HepG2 (cell line): ENCODE results near the gene RBM27. TPM values are rescaled to one million over a fixed set of nuclear protein-coding genes. Genes with fewer than 3 reads are reported as not detected.

Experiments used
- ATAC-seq: fragments of 200-7000 bp; cut with Tn5 transposase; 3 replicates; pipeline ENCODE4 v1.9.1; 2020; ENCODE audit warnings: mild to moderate bottlenecking, moderate library complexity
- BruUV-seq: library from RNA; stranded (reverse); fragments of 400-500 nt; replicated peaks from 2 replicates; lab custom pipeline; 2021; lab: Mats Ljungman, UMichigan
- CTCF ChIA-PET: fragments of 300-600 bp; formaldehyde crosslinking; extraction: SDS; loops from one replicate; lab custom pipeline; 2021; ENCODE audit warnings: low total read pairs, inconsistent platforms, low intra/inter-chr PET ratio; lab: Yijun Ruan, JAX
- POLR2A ChIA-PET: fragments of 350-600 bp; sonication (Branson Sonifier 250); formaldehyde crosslinking; loops from one replicate; lab custom pipeline; 2020; ENCODE audit warnings: antibody characterized with exemption, inconsistent platforms; lab: Yijun Ruan, JAX
- DNase-seq: peaks from one replicate; pipeline ENCODE4 v3.0.0-alpha.2; 2015; ENCODE audit warnings: low spot score
- FAIRE-seq: peaks from 3 replicates; lab custom pipeline; 2011; peaks lifted over from hg19 to GRCh38; lab: Jason Lieb, UNC
- H2AFZ ChIP-seq: one replicate; pipeline ENCODE4 v1.6.1; 2011; ENCODE audit warnings: low read length, inconsistent platforms
- H3K27ac ChIP-seq: fragments of 300-600 bp; 3 replicates; pipeline ENCODE4 v1.8.0; 2011; ENCODE audit warnings: mixed run types, mild to moderate bottlenecking, mixed read lengths, low read length, inconsistent platforms; ENCODE audit not compliant: insufficient read depth; ENCODE audit errors: extremely low read length
- H3K27me3 ChIP-seq, 2 experiments: fragments of 200-600 bp in 1 of 2; 2 replicates in 1 of 2; 3 replicates in 1 of 2; pipeline versions ENCODE4 v1.6.0 to v1.8.0; 2011; ENCODE audit warnings: low read length in 2 of 2, mild to moderate bottlenecking in 2 of 2, moderate library complexity in 2 of 2, inconsistent platforms in 1 of 2; ENCODE audit not compliant: insufficient read depth in 2 of 2, control insufficient read depth in 1 of 2
- H3K36me3 ChIP-seq, 2 experiments: fragments of 200-600 bp in 1 of 2; replicated peaks in 1 of 2; 2 replicates in 1 of 2; 3 replicates in 1 of 2; pipeline versions ENCODE4 v1.5.1 to v1.8.0; 2011; ENCODE audit warnings: low read length in 2 of 2, inconsistent platforms in 1 of 2; ENCODE audit not compliant: insufficient read depth in 2 of 2, control insufficient read depth in 1 of 2
- H3K4me1 ChIP-seq: 2 replicates; pipeline ENCODE4 v1.5.1; 2012; ENCODE audit warnings: low read length, inconsistent platforms; ENCODE audit not compliant: insufficient read depth
- H3K4me2 ChIP-seq: 2 replicates; pipeline ENCODE4 v1.6.0; 2011; ENCODE audit warnings: low read depth, low read length, inconsistent platforms
- H3K4me3 ChIP-seq, 3 experiments: fragments of 200-600 bp in 1 of 3; sonication (generic), shearing (Covaris generic) in 1 of 3; replicated peaks in 1 of 3; 2 replicates each; pipeline ENCODE4 v1.5.1; 2011 to 2016; ENCODE audit warnings: low read length in 3 of 3, inconsistent platforms in 2 of 3, low read depth in 2 of 3, mild to moderate bottlenecking in 2 of 3, control low read depth in 1 of 3, mixed read lengths in 1 of 3; ENCODE audit not compliant: insufficient read depth in 1 of 3
- H3K79me2 ChIP-seq: one replicate; pipeline ENCODE4 v1.6.1; 2011; ENCODE audit warnings: low read length, inconsistent platforms; ENCODE audit not compliant: insufficient read depth
- H3K9ac ChIP-seq: 2 replicates; pipeline ENCODE4 v1.6.0; 2011; ENCODE audit warnings: mild to moderate bottlenecking, low read depth, low read length, inconsistent platforms; ENCODE audit not compliant: insufficient read depth
- H3K9me3 ChIP-seq: 2 replicates; pipeline ENCODE4 v1.5.1; 2012; ENCODE audit warnings: mild to moderate bottlenecking, low read length
- H4K20me1 ChIP-seq: 2 replicates; pipeline ENCODE4 v1.6.0; 2011; ENCODE audit warnings: inconsistent platforms, mild to moderate bottlenecking, low read length, moderate library complexity; ENCODE audit not compliant: insufficient read depth
- GLI4 ChIP-seq: sonication (generic); formaldehyde crosslinking; IDR thresholded peaks from 2 replicates; pipeline ENCODE4 v1.5.1; 2020; ENCODE audit warnings: missing genetic modification reagents, mild to moderate bottlenecking, moderate library complexity, borderline replicate concordance
- GTF2F1 ChIP-seq: fragments of 150-350 bp; IDR thresholded peaks from 2 replicates; pipeline ENCODE4 v1.6.1; 2014; ENCODE audit warnings: low read length
- SRSF9 ChIP-seq: fragments of 200-400 bp; formaldehyde crosslinking; IDR thresholded peaks from 2 replicates; pipeline ENCODE4 v1.6.1; 2018; ENCODE audit warnings: borderline replicate concordance, mild to moderate bottlenecking, low read depth, low read length; ENCODE audit not compliant: insufficient read depth, poor library complexity, severe bottlenecking
- ZBTB40 ChIP-seq, 2 experiments: fragments of 450-650 bp in 1 of 2; sonication (generic) in 1 of 2; formaldehyde crosslinking in 1 of 2; IDR thresholded peaks; 2 replicates each; pipeline versions ENCODE4 v1.6.1 to v1.8.0; 2016 to 2022; ENCODE audit warnings: antibody characterized with exemption in 1 of 2, mild to moderate bottlenecking in 1 of 2, missing genetic modification reagents in 1 of 2
- ZNF10 ChIP-seq: sonication (generic); formaldehyde crosslinking; IDR thresholded peaks from 2 replicates; pipeline ENCODE4 v1.4.0; 2020; ENCODE audit warnings: mild to moderate bottlenecking, low read depth, missing genetic modification reagents, borderline replicate concordance
- WGBS: methylation state at CpG from one replicate; pipeline ENCODE4 v1.1.6; 2017; ENCODE audit warnings: low lambda C conversion rate; 5-methylcytosine and 5-hydroxymethylcytosine counted together
- in situ Hi-C: cut with HindIII; loops from 2 replicates; pipeline ENCODE4 v1.10.0; 2017; ENCODE audit warnings: low pct_unique_long_range_greater_than_20kb; ENCODE audit not compliant: extremely low pct_ligation_motif_present
- intact Hi-C: fragments of 100-400 bp; cut with micrococcal nuclease; formaldehyde crosslinking; loops from one replicate; pipeline ENCODE4 v1.10.0; 2022; ENCODE audit not compliant: unreplicated experiment
- polyA plus RNA-seq, 8 experiments: library from polyadenylated mRNA; depleted of rRNA in 3 of 8; stranded (reverse) in 7 of 8; unstranded in 1 of 8; fragments of >200 nt; fragmentation: Illumina TruSeq in 4 of 8; extraction: Trizol in 4 of 8; gene quantifications; 2 replicates each; pipeline versions ENCODE4 v1.2.1 to v1.2.3, GENCODE V29; 2011 to 2016; ENCODE audit warnings: low read depth in 4 of 8, missing spikeins in 1 of 8, mixed read lengths in 1 of 8; ENCODE audit not compliant: insufficient read depth in 1 of 8
- total RNA-seq, 5 experiments: library from RNA; depleted of rRNA; stranded (reverse); fragments of >200 nt; fragmentation: Illumina TruSeq; extraction: Trizol; gene quantifications; 2 replicates each; pipeline ENCODE4 v1.2.3, GENCODE V29; 2016; ENCODE audit warnings: low read depth in 1 of 5
- TF ChIP-seq, protein P1 (sequence below): IDR thresholded peaks from 2 replicates; pipeline ENCODE4 v1.4.0; 2020; ENCODE audit warnings: mild to moderate bottlenecking, missing genetic modification reagents
- TF ChIP-seq, protein P2 (sequence below): sonication (generic); formaldehyde crosslinking; IDR thresholded peaks from 2 replicates; pipeline ENCODE4 v1.5.0; 2020; ENCODE audit warnings: missing genetic modification reagents

RBM27 gene
- total and polyA plus RNA-seq, 2 of the 13 experiments (the other 11 are each of a cell fraction or from before 2014, with no cell fraction given) = 12.9 to 23.4 TPM

GRCh38 chr5:146185161-146185560 is 18.2 kb upstream of the RBM27 start:
- intact Hi-C loops (no loop called here), in situ Hi-C loops (no loop called here)
- Histone ChIP-seq H3K79me2 (peaks cover 18% of the 10 kb centered on the region), H3K4me2 (peak overlapping the region; percentile 50), H3K36me3 (no peaks in the 10 kb centered on the region), H3K9me3 (no peaks in the 10 kb centered on the region), H2AFZ (no peak overlapping the region), H3K4me1 (peaks cover 24% of the 10 kb centered on the region), H3K27me3 (no peaks in the 10 kb centered on the region; a peak in 1 of 5 replicates), H4K20me1 (no peaks in the 10 kb centered on the region), H3K27ac (no peak overlapping the region), H3K9ac (no peak overlapping the region), H3K4me3 (no peak overlapping the region)
- TF ChIP-seq ZBTB40 (IDR thresholded peaks at IDR 0.05) = no peak
- no peak for TF ChIP-seq ZBTB40 (CRISPR knock-in tag; IDR thresholded peaks at IDR 0.05)
- TF ChIP-seq, protein P1, sequence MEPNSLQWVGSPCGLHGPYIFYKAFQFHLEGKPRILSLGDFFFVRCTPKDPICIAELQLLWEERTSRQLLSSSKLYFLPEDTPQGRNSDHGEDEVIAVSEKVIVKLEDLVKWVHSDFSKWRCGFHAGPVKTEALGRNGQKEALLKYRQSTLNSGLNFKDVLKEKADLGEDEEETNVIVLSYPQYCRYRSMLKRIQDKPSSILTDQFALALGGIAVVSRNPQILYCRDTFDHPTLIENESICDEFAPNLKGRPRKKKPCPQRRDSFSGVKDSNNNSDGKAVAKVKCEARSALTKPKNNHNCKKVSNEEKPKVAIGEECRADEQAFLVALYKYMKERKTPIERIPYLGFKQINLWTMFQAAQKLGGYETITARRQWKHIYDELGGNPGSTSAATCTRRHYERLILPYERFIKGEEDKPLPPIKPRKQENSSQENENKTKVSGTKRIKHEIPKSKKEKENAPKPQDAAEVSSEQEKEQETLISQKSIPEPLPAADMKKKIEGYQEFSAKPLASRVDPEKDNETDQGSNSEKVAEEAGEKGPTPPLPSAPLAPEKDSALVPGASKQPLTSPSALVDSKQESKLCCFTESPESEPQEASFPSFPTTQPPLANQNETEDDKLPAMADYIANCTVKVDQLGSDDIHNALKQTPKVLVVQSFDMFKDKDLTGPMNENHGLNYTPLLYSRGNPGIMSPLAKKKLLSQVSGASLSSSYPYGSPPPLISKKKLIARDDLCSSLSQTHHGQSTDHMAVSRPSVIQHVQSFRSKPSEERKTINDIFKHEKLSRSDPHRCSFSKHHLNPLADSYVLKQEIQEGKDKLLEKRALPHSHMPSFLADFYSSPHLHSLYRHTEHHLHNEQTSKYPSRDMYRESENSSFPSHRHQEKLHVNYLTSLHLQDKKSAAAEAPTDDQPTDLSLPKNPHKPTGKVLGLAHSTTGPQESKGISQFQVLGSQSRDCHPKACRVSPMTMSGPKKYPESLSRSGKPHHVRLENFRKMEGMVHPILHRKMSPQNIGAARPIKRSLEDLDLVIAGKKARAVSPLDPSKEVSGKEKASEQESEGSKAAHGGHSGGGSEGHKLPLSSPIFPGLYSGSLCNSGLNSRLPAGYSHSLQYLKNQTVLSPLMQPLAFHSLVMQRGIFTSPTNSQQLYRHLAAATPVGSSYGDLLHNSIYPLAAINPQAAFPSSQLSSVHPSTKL (CRISPR knock-in tag) = no peak
- no peak for TF ChIP-seq GLI4 (CRISPR knock-in tag)
- TF ChIP-seq, protein P2, sequence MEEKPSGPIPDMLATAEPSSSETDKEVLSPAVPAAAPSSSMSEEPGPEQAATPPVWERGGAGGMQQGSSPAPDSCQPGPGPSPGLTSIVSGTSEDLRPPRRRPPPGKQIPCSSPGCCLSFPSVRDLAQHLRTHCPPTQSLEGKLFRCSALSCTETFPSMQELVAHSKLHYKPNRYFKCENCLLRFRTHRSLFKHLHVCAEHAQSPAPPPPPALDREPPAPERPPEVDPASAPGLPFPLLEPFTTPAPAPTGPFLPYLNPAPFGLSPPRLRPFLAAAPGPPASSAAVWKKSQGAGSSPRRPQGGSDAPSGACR (CRISPR knock-in tag) = no peak
- TF ChIP-seq ZNF10 = no peak
- TF ChIP-seq SRSF9 = no peak
- TF ChIP-seq GTF2F1 = no peak
- ATAC-seq (no peak), FAIRE-seq (no peak), DNase-seq (no peak)
- POLR2A ChIA-PET = no interaction called here
- BruUV-seq = no TSS peak
- CTCF ChIA-PET = no interaction called here
- 22% methylated on average over 2 of the region's 2 CpGs for WGBS
